ENCODE data around the gene KCNMA1.
A peak's percentile ranks its signal among the peaks of the same experiment; 100 is the strongest.
"Not testable (repeated sequence)": the region's sequence is repeated elsewhere in the genome, so short reads cannot be mapped to it uniquely, and the experiment has no call there.

Gene KCNMA1

GRCh38 chr10:77605466-77605865 lies 32.1 kb downstream of the KCNMA1 start:
- peak; percentile 36 for DNase-seq (ENCODE audit: low read depth, low spot score)

- DNase-seq (ENCODE audit: low read depth, low spot score) = no peak
These were observed 32.7 kb downstream of the KCNMA1 start for GRCh38 chr10:77604941-77605351.

GRCh38 chr10:77604063-77604462 lies 33.5 kb downstream of the KCNMA1 start:
- DNase-seq (ENCODE audit: low read depth, low spot score) = no peak

GRCh38 chr10:77603534-77603927 lies 34.1 kb downstream of the KCNMA1 start:
- DNase-seq (ENCODE audit: low read depth, low spot score) = no peak

- DNase-seq (ENCODE audit: low read depth, low spot score) = no peak
These were observed 34.6 kb downstream of the KCNMA1 start for GRCh38 chr10:77602913-77603533.

- no peak for DNase-seq (ENCODE audit: low read depth, low spot score)
These were observed 35.2 kb downstream of the KCNMA1 start for GRCh38 chr10:77602231-77602912.

GRCh38 chr10:77601488-77601887 lies 36.1 kb downstream of the KCNMA1 start:
- DNase-seq (ENCODE audit: low read depth, low spot score) = no peak

- no peak for DNase-seq (ENCODE audit: low read depth, low spot score)
These were observed 37.0 kb downstream of the KCNMA1 start for GRCh38 chr10:77600640-77601039.

- DNase-seq (ENCODE audit: low read depth, low spot score) = no peak
These were observed 38.0 kb downstream of the KCNMA1 start for GRCh38 chr10:77599651-77600050.

GRCh38 chr10:77598606-77599005 lies 39.0 kb downstream of the KCNMA1 start:
- no peak for DNase-seq (ENCODE audit: low read depth, low spot score)

GRCh38 chr10:77597560-77597959 lies 40.0 kb downstream of the KCNMA1 start:
- no peak for DNase-seq (ENCODE audit: low read depth, low spot score)

GRCh38 chr10:77594471-77594783 lies 43.2 kb downstream of the KCNMA1 start:
- no peak for DNase-seq (ENCODE audit: low read depth, low spot score)

GRCh38 chr10:77593771-77594470 lies 43.7 kb downstream of the KCNMA1 start:
- no peak for DNase-seq (ENCODE audit: low read depth, low spot score)

- DNase-seq (ENCODE audit: low read depth, low spot score) = peak; percentile 72
These were observed 44.5 kb downstream of the KCNMA1 start for GRCh38 chr10:77592946-77593636.

GRCh38 chr10:77592510-77592909 lies 45.1 kb downstream of the KCNMA1 start:
- DNase-seq (ENCODE audit: low read depth, low spot score) = no peak

- DNase-seq (ENCODE audit: low read depth, low spot score) = peak; percentile 34
These were observed 46.2 kb downstream of the KCNMA1 start for GRCh38 chr10:77591238-77591880.

- DNase-seq (ENCODE audit: low read depth, low spot score) = no peak
These were observed 47.0 kb downstream of the KCNMA1 start for GRCh38 chr10:77590344-77591237.

- not testable (repeated sequence) for DNase-seq (ENCODE audit: low read depth, low spot score)
These were observed 47.9 kb downstream of the KCNMA1 start for GRCh38 chr10:77589703-77590102.

GRCh38 chr10:77588886-77589285 lies 48.7 kb downstream of the KCNMA1 start:
- no peak for DNase-seq (ENCODE audit: low read depth, low spot score)

GRCh38 chr10:77587416-77587790 lies 50.2 kb downstream of the KCNMA1 start:
- no peak for DNase-seq (ENCODE audit: low read depth, low spot score)

All from astrocyte of the hippocampus (primary cell).